Suppressor macrophage (primary cell): ENCODE measurements around the gene RBM15B.
"Not testable (repeated sequence)": the region's sequence is repeated elsewhere in the genome, so short reads cannot be mapped to it uniquely, and the experiment has no call there.

Experiments
- DNase-seq, 4 experiments: peaks; one replicate each; pipeline ENCODE4 v3.0.0-alpha.2; 2020 to 2022
- total RNA-seq, 17 experiments: gene quantifications; one replicate each; lab custom pipeline; 2026; ENCODE audit warnings: mixed read lengths in 6 of 17, inconsistent platforms in 3 of 17; lab: John Stamatoyannopoulos, UW

RBM15B gene, protein sequence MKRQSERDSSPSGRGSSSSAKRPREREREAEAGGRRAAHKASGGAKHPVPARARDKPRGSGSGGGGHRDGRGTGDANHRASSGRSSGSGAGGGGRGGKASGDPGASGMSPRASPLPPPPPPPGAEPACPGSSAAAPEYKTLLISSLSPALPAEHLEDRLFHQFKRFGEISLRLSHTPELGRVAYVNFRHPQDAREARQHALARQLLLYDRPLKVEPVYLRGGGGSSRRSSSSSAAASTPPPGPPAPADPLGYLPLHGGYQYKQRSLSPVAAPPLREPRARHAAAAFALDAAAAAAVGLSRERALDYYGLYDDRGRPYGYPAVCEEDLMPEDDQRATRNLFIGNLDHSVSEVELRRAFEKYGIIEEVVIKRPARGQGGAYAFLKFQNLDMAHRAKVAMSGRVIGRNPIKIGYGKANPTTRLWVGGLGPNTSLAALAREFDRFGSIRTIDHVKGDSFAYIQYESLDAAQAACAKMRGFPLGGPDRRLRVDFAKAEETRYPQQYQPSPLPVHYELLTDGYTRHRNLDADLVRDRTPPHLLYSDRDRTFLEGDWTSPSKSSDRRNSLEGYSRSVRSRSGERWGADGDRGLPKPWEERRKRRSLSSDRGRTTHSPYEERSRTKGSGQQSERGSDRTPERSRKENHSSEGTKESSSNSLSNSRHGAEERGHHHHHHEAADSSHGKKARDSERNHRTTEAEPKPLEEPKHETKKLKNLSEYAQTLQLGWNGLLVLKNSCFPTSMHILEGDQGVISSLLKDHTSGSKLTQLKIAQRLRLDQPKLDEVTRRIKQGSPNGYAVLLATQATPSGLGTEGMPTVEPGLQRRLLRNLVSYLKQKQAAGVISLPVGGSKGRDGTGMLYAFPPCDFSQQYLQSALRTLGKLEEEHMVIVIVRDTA
- 30.7 to 94.4 (median 55.4) reads per million in 17 experiments for total RNA-seq

DNA sequence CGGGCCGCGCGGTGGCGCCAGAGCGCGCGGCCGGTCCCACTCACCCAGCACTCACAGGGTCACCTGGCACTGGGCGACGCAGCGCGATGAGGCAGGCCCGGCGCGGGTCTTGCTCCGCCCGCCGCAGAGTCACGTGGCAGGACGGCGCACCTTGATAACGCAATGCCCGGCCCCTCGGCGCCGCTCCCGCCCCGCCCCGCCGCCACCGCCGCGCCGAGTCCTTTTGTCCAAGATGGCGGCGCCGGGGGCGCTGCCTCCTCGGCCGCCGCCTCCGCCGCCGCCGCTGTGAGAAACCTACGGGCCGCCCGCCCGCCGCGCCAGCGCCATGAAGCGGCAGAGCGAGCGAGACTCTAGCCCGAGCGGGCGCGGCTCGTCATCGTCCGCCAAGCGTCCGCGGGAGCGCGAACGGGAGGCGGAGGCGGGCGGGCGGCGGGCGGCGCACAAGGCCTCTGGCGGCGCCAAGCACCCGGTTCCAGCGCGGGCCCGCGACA, at the start of gene RBM15B:
Gene RBM15B (plus strand): TSS at position 211 of the 491 bp plus-strand sequence. CDS start 115 bp downstream, at position 326.
- peak; percentile 98 to 99 (median 98) for DNase-seq

DNA sequence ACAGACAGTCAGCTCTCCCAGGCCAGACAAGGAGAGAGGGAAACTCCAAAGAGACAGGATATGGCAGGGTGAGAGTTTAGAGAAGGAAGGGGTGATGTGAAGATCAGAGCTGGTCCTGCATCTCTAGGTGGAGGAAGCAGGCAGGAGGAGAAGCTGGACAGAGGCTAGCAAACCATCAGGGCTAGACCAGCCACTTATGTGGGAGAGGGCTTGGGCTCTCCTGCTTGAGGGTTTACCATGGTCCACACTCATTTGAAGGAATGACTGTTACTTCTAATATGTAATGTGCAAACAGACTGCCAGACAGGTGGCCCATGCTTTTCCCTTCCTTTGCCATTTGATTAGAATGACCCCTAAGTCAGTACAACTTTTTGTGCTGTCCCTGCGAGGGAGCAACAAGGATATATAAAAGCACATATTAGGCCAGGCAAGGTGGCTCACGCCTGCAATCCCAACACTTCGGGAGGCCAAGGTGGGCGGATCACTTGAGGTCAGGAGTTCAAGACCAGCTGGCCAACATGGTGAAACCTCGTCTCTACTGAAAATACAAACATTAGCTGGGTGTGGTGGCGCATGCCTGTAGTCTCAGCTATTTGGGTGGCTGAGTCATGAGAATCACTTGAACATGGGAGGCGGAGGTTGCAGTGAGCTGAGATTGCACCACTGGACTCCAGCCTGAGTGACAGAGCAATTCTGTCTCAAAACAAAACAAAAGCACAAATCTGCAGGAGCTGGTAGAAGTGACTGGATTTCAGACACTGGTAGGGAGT, 47.0 kb upstream of the RBM15B start:
- DNase-seq: peak; percentile 17 to 34 (median 29)

DNA sequence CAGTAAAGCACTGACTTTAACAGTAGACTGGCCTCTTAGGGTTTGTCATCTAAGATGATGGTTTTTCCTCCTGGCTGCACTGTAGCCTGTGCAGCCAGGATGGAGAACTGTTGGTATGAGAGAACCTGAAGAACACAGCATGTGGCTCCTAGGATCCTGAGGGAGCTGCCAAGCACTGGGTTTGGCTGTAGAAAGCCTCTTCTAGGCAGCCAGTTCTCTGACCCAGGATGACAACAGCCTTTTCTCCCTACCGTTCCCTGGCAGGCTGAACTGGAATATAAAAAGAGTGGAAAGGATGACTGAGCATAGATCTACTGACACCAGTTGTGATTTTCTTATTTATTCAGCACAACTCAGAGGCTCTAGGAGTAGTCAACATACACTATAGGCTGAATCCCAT, 40.3 kb upstream of the RBM15B start:
- DNase-seq: no peak

DNA sequence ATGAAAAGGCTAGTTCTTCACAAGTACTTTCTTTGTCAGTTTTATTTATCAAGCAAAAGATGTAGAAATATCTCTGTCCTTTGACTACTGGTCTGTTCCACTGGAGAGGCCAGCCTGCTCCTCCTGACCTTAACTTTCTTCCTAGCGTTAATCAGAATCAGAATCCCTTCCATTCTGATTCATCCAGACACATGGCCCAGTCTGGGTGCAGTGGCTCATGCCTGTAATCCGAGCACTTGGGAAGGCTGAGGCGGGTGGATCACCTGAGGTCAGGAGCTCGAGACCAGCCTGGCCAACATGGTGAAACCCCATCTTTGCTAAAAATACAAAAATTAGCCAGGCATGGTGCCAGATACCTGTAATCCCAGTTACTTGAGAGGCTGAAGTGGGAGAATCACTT, 38.0 kb upstream of the RBM15B start:
- no peak for DNase-seq

DNA sequence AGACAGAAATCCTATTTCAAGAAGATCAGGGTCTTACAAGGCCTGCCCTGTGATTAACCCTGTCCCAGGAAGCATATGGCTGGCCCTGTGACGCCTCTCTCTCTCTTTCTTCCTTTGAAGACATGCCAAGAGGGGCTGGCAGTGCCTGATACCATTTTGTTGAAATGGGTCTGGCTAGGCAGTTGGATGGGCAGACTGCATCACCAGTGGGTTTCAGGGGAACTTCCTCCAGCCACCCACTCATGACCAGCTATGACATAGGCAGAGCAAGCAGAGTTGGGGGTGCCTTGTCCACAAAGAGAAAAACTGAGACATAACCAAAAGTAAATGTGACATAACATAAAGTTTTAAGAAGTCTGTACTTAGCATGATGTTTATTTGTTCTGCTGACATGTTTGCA, 37.4 kb upstream of the RBM15B start:
- DNase-seq: peak; percentile 28 to 63 (median 37)

DNA sequence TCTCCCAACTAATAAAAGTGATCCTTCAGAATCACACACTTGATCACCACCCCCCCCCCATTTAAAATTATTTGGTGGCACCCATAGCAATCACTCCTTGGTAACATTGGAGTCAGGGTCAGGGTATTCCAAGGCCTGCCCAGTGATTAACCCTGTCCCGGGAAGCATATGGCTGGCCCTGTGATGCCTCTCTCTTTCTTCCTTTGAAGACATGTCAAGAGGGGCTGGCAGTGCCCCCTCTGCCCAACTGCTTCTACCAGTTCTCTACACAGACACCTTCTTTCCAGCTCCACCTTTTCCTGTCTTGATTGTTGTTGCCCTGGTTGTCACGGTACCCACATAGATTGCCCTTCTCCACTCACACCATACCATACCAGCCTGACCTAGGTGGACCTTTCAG, 36.9 kb upstream of the RBM15B start:
- DNase-seq: no peak

DNA sequence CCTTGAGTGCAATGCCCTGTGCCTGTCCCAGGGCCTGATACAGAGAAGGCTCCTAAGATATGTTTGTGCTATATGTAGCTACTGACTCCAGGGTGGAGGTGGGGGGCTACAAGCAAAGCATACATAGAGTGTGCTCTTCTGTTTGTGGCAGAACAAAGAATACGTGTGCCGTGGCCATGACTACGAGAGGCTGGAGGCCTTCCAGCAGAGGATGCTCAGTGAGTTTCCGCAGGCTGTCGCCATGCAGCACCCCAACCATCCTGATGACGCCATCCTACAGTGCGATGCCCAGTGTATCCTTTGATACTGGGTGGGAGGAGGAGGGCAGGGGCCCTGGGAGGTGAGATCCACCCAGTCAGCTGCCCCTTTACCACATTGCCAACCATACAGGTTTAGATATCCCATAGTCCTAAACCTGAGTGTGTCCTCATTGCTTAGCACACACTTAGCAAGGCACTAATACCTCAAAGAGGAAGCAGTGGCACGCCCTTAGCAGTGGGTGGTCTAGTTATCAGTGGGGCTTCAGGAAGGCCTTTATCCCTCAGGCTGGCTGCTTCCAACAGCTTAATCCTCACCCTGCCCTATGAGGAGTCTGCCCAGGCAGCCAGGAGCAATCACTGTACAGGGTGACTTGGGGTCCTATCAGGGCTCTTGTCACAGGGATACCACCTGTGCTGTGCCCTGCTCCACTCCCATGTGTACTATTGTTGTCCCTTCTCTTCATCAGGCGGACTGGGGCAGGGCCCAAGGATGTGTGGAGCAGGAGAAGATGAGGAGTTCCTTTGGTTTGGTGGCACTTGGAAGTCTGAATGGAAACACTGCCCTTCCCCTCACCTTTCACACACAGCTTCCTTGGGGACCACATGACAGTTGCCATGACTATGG, 36.1 kb upstream of the RBM15B start:
- no peak for DNase-seq

DNA sequence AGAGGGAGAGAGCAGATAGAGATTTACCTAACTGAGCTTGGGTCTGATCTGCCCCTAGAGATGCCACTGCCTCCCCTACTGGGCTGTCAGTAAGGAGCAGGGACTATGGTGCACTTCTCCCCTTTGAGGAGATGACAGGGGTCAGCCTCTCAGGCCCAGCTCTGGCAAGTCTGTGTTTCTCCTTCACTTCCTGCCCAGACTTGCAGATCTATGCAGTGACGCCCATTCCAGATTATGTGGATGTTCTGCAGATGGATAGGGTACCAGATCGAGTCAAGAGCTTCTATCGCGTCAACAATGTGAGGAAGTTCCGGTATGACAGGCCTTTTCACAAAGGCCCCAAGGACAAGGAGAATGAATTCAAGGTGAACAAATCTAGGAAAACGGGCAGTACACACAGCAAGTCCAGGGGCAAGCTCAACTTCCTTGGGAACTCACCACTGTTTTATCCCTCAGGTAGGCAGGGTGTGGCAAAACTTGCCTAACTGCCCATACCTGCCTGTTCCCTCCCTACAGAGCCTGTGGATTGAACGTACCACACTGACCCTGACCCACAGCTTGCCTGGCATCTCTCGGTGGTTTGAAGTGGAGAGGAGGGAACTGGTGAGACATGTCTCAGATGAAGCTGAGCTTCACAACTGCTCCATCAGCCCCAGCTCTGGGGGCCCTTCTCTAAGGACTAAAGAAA, 35.0 kb upstream of the RBM15B start:
- DNase-seq: no peak

DNA sequence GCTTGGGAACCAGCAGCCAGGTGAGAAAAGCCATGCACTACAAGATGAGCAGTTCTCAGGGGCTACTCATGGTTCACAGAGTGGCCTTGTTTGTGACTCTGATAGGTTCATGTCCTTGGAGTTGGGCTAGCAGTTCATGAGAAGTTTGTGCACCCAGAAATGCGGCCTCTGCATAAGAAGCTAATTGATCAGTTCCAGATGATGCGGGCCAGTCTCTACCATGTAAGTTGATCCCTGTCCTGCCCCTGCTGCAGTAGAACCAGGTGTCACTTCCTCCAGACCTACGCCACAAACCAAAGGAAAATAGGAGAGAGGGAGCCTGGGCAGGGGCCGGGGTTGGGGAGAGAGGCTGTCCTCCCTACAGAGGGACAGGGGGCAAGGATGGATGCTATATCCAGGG, 33.2 kb upstream of the RBM15B start:
- no peak for DNase-seq

DNA sequence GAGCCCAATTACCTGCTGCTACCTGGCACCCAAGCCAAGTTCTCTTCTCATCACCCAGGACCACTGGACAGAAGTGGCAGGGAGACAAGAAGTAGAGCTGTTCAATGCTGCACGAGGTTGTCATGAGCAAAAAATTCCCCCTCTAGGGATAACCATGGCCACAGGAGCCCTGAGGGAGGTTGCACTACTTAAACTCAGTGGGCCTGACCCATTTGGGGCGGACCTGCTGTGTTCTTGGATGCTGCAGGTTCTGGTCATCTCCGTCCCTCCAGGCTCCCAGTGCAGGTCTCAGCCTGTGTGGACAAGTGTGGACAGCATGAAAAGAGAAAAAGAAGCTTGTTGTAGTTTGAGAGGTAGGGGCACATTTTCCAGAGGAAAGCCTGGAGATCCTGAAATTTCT, 32.1 kb upstream of the RBM15B start:
- no peak for DNase-seq

DNA sequence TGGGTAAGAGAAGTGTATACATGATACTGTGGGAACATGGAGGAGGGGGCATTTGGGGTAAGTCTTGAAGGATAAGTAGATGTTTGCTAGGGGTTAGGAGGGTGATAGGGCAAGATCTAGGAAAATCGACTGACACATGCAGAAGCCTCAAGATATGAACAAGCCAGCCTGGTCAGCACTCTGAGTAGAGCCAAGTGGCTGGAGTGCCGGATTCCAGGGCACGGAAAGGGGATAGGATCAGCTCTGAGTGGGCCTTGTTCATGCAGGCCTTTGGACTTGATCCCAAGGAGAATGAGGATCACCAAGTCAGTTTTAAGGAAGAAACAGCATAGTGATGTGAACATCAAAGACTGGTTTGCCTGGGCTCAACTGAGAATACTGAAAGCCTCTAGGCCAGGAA, 30.3 kb upstream of the RBM15B start:
- no peak for DNase-seq

DNA sequence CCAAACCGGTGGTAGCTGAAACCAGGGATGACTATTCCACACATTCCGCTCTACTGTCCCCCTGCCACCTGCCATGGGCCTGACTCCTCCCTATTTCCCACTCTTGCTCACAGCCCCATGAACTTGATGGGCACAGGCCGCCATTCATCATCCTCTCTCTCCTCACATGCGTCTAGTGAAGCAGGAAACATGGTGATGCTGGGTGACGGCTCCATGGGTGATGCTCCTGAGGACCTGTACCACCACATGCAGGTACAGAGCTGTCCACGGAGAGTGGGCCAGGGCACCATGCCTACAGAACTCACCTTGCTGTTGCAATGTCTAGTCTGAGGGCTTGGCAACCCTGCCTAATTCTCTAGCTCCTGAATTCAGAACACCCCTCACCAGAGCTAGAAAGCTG, 29.3 kb upstream of the RBM15B start:
- no peak for DNase-seq

DNA sequence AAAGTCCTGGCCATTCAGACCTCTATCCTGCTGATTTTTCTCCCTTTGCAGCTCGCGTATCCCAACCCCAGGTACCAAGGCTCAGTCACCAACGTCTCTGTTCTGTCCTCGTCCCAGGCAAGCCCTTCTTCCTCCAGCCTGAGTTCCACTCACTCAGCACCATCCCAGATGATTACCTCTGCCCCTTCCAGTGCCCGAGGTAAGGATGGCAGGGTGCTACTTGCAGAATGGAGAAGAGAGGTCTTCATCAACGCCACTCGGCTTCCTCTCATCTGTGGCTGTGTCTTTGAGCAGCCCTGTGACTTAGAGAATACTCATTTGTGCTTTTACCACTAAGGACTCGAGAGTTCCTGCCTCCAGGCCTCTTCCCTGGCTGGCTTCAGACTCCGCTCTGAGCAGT, 28.6 kb upstream of the RBM15B start:
- DNase-seq: no peak

DNA sequence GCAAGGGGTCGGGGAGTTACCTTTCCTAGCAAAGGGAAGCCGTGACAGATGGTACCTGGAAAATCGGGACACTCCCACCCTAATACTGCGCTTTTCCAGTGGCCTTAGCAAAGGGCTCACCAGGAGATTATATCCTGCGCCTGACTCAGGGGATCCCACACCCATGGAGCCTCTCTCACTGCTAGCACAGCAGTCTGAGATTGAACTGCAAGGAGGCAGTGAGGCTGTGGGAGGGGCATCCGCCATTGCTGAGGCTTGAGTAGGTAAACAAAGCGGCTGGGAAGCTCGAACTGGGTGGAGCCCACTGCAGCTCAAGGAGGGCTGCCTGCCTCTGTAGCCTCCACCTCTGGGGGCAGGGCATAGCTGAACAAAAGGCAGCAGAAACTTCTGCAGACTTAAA, 22.8 kb upstream of the RBM15B start:
- not testable (repeated sequence) for DNase-seq

DNA sequence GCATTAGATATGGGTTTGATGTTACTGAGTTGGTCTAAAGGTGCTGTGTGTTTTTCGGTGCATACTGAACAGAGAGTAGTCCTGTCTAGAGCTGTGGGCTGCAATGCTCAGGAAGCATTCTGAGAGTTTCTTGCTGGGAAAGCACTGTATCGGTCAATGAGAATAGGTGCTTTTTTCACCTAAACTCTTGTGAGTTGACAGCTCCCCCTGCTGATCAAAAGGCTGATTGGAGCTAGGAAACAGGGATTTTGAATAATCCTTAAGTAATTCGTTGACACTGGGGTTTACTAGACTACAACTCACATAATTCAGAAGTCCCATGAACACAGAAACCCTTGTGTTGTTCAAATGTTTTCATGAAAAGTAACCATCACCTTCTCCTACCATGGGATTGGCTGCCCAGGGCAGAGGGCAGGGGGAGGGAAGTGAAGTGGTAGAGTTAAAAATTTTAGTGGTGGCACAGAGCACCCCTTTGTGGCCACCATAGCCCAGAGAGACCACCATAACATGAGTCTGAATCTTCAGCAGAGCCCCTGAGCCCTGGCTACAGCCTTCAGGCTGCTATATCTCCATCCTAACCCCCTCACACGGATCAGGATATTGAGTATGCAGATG, 19.0 kb upstream of the RBM15B start:
- DNase-seq: peak; percentile 56 to 74 (median 58)

DNA sequence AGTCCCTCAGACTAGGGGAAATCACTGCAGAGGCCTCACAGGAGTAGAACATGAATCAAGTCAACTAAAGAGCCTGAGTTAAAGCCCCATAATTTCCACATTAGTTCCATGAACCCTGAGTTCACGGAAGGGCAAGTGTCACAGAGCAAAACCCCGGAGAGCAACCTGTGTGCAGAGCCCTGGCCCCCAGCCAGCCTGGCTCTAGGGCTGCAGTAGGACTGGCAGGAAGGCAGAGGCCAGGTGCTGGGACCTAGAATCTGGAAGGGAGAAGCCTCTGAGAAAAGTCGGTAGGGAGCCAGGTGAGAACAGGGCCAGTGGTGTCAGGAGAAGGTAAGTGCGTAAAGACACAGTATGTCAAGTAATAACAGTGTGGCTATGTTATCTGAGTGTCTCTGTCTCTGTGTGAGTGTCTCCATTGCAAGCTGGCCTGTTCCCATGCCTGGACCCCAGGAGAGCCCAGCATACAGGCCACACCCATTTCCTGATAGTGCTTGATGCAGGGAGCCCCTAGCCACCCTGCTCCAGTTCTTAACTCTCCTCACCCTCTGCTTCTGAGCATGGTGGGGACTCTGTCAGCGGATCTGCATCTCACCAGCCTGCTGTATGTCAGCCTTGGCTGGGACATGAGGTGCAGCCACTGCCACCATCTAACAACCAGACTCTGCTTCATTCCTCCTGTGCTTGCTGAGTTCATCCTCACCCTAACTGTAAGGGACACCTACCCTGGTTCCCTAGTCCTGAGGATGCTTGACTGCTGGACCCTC, 17.2 kb upstream of the RBM15B start:
- no peak for DNase-seq

DNA sequence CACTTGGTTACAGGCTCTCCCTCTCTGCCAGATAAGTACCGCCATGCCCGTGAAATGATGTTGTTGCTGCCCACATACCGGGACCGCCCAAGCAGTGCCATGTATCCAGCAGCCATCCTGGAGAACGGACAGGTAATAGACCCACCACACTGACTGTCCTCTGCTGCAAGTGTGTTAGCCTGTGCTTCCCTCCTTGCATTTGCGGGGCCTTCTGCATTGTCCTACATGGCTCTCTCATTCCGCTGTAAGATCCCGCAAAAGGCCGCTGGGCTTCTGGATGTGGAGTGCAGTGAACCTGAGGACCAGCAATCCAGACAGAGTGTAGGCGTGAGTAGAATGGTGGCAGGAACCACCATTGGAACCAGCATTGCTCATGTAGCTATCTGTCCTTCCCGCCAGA, 16.6 kb upstream of the RBM15B start:
- no peak for DNase-seq

DNA sequence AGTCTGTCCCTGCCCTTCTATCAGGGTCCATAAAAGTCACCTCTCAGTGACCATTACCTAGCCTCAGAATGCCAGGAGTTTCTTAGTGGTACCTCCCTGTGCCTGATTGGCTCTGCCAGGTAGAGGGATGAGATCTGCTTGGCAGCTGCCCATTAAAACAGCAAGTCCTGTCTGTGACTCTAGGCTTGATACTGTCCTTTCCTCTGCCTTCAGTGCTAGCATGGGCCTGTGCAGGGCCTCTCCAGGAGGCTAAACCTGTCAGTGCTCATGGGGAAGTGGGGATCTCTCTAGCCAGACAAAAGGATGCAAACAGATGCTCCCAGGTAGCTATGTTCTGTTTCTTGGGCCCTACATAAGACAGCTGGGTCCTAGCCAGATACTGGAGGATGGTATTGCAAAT, 15.9 kb upstream of the RBM15B start:
- no peak for DNase-seq

DNA sequence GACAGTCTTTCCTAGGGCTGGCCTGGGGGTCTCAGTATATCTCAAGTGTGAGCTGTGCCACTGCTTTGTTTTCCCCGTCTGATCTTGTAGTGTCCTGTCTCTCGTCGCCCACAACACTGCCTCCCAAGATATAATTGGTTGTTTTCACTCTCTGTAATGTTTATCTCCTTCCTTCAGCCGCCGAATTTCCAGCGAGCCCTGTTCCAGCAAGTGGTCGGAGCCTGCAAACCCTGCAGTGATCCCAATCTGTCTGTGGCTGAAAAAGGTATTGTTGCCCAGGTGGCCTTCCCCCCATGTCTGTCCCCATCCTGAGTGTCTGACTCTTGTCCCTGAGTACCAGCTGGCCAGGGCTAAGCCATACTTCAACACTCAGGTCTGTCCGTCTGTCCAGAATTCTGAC, 15.5 kb upstream of the RBM15B start:
- no peak for DNase-seq

DNA sequence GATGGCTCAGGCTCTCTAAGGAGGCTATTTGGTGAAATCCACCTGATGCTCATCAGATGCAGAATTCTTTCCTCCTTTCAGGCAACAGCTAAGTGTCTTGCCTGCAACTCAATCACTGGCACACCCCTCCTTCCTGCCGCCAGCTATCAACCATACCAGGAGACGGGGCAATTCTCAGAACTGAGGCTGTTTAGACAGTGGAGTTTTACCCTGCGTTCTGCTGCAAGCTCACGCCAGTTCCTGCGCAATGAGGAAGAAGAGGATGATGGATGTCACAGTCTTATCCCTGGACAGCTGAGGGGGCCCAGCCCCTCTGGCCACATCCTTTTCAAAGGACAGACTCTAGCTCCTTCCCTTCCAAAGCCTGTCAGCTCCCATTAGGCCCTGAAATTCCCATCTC, 13.0 kb upstream of the RBM15B start:
- no peak for DNase-seq
